ENCODE data around the gene SUGCT.

DNA sequence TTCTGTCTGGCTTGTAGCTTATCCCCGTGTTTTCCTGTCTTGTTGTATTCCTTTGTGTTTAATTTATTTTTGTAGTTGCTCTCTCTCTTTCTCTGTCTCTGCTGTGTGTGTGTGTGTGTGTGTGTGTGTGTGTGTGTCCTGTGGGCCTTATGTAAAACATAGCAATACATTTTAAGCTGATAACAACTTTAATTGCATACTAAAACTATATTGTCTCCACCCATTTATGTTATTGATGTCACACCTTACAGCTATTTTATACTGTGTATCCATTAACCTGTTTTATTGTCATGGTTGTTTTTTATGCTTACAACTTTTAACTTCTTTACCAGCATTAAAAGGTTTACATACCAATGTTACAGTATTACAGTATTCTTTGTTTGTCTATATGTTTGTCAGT lies 293.6 kb downstream of the SUGCT start:
- TF ChIP-seq, protein P1, sequence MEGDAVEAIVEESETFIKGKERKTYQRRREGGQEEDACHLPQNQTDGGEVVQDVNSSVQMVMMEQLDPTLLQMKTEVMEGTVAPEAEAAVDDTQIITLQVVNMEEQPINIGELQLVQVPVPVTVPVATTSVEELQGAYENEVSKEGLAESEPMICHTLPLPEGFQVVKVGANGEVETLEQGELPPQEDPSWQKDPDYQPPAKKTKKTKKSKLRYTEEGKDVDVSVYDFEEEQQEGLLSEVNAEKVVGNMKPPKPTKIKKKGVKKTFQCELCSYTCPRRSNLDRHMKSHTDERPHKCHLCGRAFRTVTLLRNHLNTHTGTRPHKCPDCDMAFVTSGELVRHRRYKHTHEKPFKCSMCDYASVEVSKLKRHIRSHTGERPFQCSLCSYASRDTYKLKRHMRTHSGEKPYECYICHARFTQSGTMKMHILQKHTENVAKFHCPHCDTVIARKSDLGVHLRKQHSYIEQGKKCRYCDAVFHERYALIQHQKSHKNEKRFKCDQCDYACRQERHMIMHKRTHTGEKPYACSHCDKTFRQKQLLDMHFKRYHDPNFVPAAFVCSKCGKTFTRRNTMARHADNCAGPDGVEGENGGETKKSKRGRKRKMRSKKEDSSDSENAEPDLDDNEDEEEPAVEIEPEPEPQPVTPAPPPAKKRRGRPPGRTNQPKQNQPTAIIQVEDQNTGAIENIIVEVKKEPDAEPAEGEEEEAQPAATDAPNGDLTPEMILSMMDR (conservative IDR thresholded peaks at IDR 0.05; ENCODE audit: low read length): no peak
- TF ChIP-seq EZH2phosphoT487 (IDR thresholded peaks at IDR 0.05; ENCODE audit: borderline replicate concordance, low read depth, low read length): no peak

Data from OCI-LY7 (cell line).